Loucy (cell line): ENCODE results near the gene CACNG1.

ENCODE experiments used
- H2AFZ ChIP-seq: fragments of 200-600 bp; sonication (generic); 2 replicates; pipeline ENCODE4 v1.6.0; 2016; ENCODE audit warnings: antibody characterized with exemption, mild to moderate bottlenecking, low read length, moderate library complexity
- H3F3A ChIP-seq: fragments of 200-600 bp; 2 replicates; pipeline ENCODE4 v1.6.0; 2016; ENCODE audit warnings: antibody characterized with exemption, low read depth, mild to moderate bottlenecking
- H3K27me3 ChIP-seq: fragments of 200-600 bp; sonication (generic); 2 replicates; pipeline ENCODE4 v1.6.1; 2014; ENCODE audit warnings: low read length, mild to moderate bottlenecking; ENCODE audit not compliant: insufficient read depth, poor library complexity, severe bottlenecking
- H3K36me3 ChIP-seq: fragments of 200-600 bp; sonication (generic); 2 replicates; pipeline ENCODE4 v1.6.1; 2016; ENCODE audit warnings: low read length; ENCODE audit not compliant: insufficient read depth
- H3K4me1 ChIP-seq: fragments of 200-600 bp; sonication (generic); 2 replicates; pipeline ENCODE4 v1.5.1; 2014; ENCODE audit warnings: low read length, mild to moderate bottlenecking; ENCODE audit not compliant: insufficient read depth, poor library complexity, severe bottlenecking
- H3K4me2 ChIP-seq: fragments of 200-600 bp; sonication (generic); 2 replicates; pipeline ENCODE4 v1.6.0; 2014; ENCODE audit warnings: antibody characterized with exemption, low read length, low read depth, mild to moderate bottlenecking; ENCODE audit not compliant: poor library complexity, severe bottlenecking
- H3K4me3 ChIP-seq: fragments of 200-600 bp; sonication (generic); 2 replicates; pipeline ENCODE4 v1.5.1; 2014; ENCODE audit warnings: low read length, mild to moderate bottlenecking, mixed read lengths; ENCODE audit not compliant: poor library complexity, severe bottlenecking
- H3K79me2 ChIP-seq: fragments of 200-600 bp; sonication (generic); 2 replicates; pipeline ENCODE4 v1.6.1; 2014; ENCODE audit warnings: low read length; ENCODE audit not compliant: insufficient read depth
- H3K9ac ChIP-seq: fragments of 200-600 bp; sonication (generic); 2 replicates; pipeline ENCODE4 v1.6.0; 2014; ENCODE audit warnings: mild to moderate bottlenecking, low read depth, low read length, moderate library complexity; ENCODE audit not compliant: poor library complexity, severe bottlenecking
- H3K9me2 ChIP-seq: fragments of 200-600 bp; sonication (generic); replicated peaks from 2 replicates; pipeline ENCODE4 v1.6.1; 2016; ENCODE audit warnings: low read depth, low read length, mixed read lengths
- H3K9me3 ChIP-seq: fragments of 200-600 bp; sonication (generic); 2 replicates; pipeline ENCODE4 v1.6.1; 2014; ENCODE audit warnings: mild to moderate bottlenecking, antibody characterized with exemption, low read length, low read depth; ENCODE audit not compliant: insufficient read depth
- H4K20me1 ChIP-seq: fragments of 200-600 bp; sonication (generic); 2 replicates; pipeline ENCODE4 v1.6.0; 2014; ENCODE audit warnings: antibody characterized with exemption, low read length, mild to moderate bottlenecking; ENCODE audit not compliant: insufficient read depth, poor library complexity, severe bottlenecking
- CTCF ChIP-seq: fragments of 200-600 bp; sonication (generic); conservative IDR thresholded peaks from 2 replicates; pipeline ENCODE4 v1.5.1; 2014; ENCODE audit warnings: mild to moderate bottlenecking, antibody characterized with exemption, low read length
- EZH2phosphoT487 ChIP-seq: fragments of 200-600 bp; IDR thresholded peaks from 2 replicates; pipeline ENCODE4 v1.6.1; 2018; ENCODE audit warnings: antibody characterized with exemption, mild to moderate bottlenecking, moderate library complexity, borderline replicate concordance

CACNG1 gene

GRCh38 chr17:67007266-67007665, 37.1 kb upstream of the CACNG1 start:
- Histone ChIP-seq H3K9ac (no peak overlapping the region), H4K20me1 (no peaks in the 10 kb centered on the region), H3F3A (no peaks in the 10 kb centered on the region), H3K9me3 (peaks cover 6% of the 10 kb centered on the region; the same call in 1 of the 2 replicates), H2AFZ (no peak overlapping the region), H3K79me2 (no peaks in the 10 kb centered on the region), H3K36me3 (no peaks in the 10 kb centered on the region), H3K27me3 (no peaks in the 10 kb centered on the region), H3K4me1 (no peaks in the 10 kb centered on the region), H3K4me3 (no peak overlapping the region), H3K4me2 (no peak overlapping the region), H3K9me2 (no peaks in the 10 kb centered on the region)
- TF ChIP-seq CTCF (no peak), EZH2phosphoT487 (no peak)

GRCh38 chr17:67008101-67008500, 36.3 kb upstream of the CACNG1 start:
- H3K4me1 ChIP-seq, result no peaks in the 10 kb centered on the region
- H3K9me3 ChIP-seq, result peaks cover 6% of the 10 kb centered on the region; the same call in 1 of the 2 replicates
- no peaks in the 10 kb centered on the region for H3F3A ChIP-seq
- H3K79me2 ChIP-seq, result no peaks in the 10 kb centered on the region
- TF ChIP-seq EZH2phosphoT487, result no peak
- H3K4me2 ChIP-seq, result no peak overlapping the region
- H3K4me3 ChIP-seq, result no peak overlapping the region
- no peaks in the 10 kb centered on the region for H3K9me2 ChIP-seq
- H3K27me3 ChIP-seq, result no peaks in the 10 kb centered on the region
- H2AFZ ChIP-seq, result no peak overlapping the region
- H3K9ac ChIP-seq, result no peak overlapping the region
- H3K36me3 ChIP-seq, result no peaks in the 10 kb centered on the region
- H4K20me1 ChIP-seq, result no peaks in the 10 kb centered on the region

- H3F3A ChIP-seq, result no peaks in the 10 kb centered on the region
- no peaks in the 10 kb centered on the region for H3K36me3 ChIP-seq
- H3K27me3 ChIP-seq, result no peaks in the 10 kb centered on the region
- H4K20me1 ChIP-seq, result no peaks in the 10 kb centered on the region
- no peak overlapping the region for H3K4me2 ChIP-seq
- H3K9ac ChIP-seq, result no peak overlapping the region
- H2AFZ ChIP-seq, result no peak overlapping the region
- no peak for TF ChIP-seq EZH2phosphoT487
- no peak for TF ChIP-seq CTCF
- 0 out of 2 replicates have a peak, but pooled peaks cover 6% of the 10 kb centered on the region for H3K9me3 ChIP-seq
- H3K79me2 ChIP-seq, result no peaks in the 10 kb centered on the region
- H3K4me3 ChIP-seq, result no peak overlapping the region
- H3K9me2 ChIP-seq, result no peaks in the 10 kb centered on the region
- H3K4me1 ChIP-seq, result no peaks in the 10 kb centered on the region
Measured at GRCh38 chr17:67011527-67012175, 32.7 kb upstream of the CACNG1 start.

GRCh38 chr17:67013891-67014290, 30.5 kb upstream of the CACNG1 start:
- Histone ChIP-seq H4K20me1 (no peaks in the 10 kb centered on the region), H3K79me2 (no peaks in the 10 kb centered on the region), H3K9ac (no peak overlapping the region), H3K4me1 (no peaks in the 10 kb centered on the region), H3K4me2 (no peak overlapping the region), H3K36me3 (no peaks in the 10 kb centered on the region), H3K9me3 (no peaks in the 10 kb centered on the region), H2AFZ (no peak overlapping the region), H3K4me3 (no peak overlapping the region), H3K9me2 (no peaks in the 10 kb centered on the region), H3F3A (no peaks in the 10 kb centered on the region), H3K27me3 (no peaks in the 10 kb centered on the region)
- no peak for TF ChIP-seq CTCF
- TF ChIP-seq EZH2phosphoT487, result no peak
